Liver (tissue), 9 donors: ENCODE measurements around the gene ZEB1. TPM values are rescaled to one million over a fixed set of nuclear protein-coding genes. Genes with fewer than 3 reads are reported as not detected.
"Not testable (repeated sequence)": the region's sequence is repeated elsewhere in the genome, so short reads cannot be mapped to it uniquely, and the experiment has no call there.

Source experiments
- DNase-seq: peaks from one replicate; pipeline ENCODE4 v3.0.0-alpha.2; 2017; ENCODE audit warnings: low spot score
- H3K27ac ChIP-seq, 2 donors: one replicate each; pipeline ENCODE4 v1.7.0; 2013; ENCODE audit warnings: inconsistent platforms in 2 of 2, low read length in 2 of 2, control low read depth in 1 of 2, low read depth in 1 of 2, mild to moderate bottlenecking in 1 of 2
- H3K27me3 ChIP-seq, 4 donors: one replicate each; pipeline versions ENCODE4 v1.6.1 to v1.7.0; 2013; ENCODE audit warnings: low read length in 3 of 4, inconsistent platforms in 1 of 4, mild to moderate bottlenecking in 1 of 4, moderate library complexity in 1 of 4; ENCODE audit not compliant: control insufficient read depth in 4 of 4, insufficient read depth in 4 of 4
- H3K36me3 ChIP-seq, 4 donors: one replicate each; pipeline versions ENCODE4 v1.6.1 to v1.7.0; 2013; ENCODE audit warnings: low read length in 3 of 4, mild to moderate bottlenecking in 3 of 4, low read depth in 1 of 4, moderate library complexity in 1 of 4; ENCODE audit not compliant: control insufficient read depth in 4 of 4, insufficient read depth in 3 of 4
- H3K4me1 ChIP-seq, 4 donors: one replicate each; pipeline versions ENCODE4 v1.6.1 to v1.7.0; 2013; ENCODE audit warnings: low read length in 3 of 4, mild to moderate bottlenecking in 3 of 4, moderate library complexity in 1 of 4; ENCODE audit not compliant: control insufficient read depth in 4 of 4, insufficient read depth in 4 of 4
- H3K4me3 ChIP-seq, 3 donors: one replicate each; pipeline versions ENCODE4 v1.6.1 to v1.7.0; 2013; ENCODE audit warnings: low read length in 3 of 3, control low read depth in 1 of 3, low read depth in 1 of 3, mild to moderate bottlenecking in 1 of 3
- H3K9ac ChIP-seq, 2 donors: one replicate each; pipeline ENCODE4 v1.7.0; 2013; ENCODE audit warnings: low read length in 2 of 2, mild to moderate bottlenecking in 2 of 2, moderate library complexity in 2 of 2, control low read depth in 1 of 2, low read depth in 1 of 2
- H3K9me3 ChIP-seq, 4 donors: one replicate each; pipeline versions ENCODE4 v1.6.1 to v1.7.0; 2013; ENCODE audit warnings: low read length in 3 of 4; ENCODE audit not compliant: control insufficient read depth in 4 of 4
- ATF3 ChIP-seq: IDR thresholded peaks from 2 replicates; pipeline ENCODE4 v1.6.1; 2016; ENCODE audit warnings: antibody characterized with exemption
- EGR1 ChIP-seq, 2 donors: IDR thresholded peaks; 2 replicates each; pipeline ENCODE4 v1.6.1; 2016 to 2018; ENCODE audit warnings: antibody characterized with exemption in 2 of 2, low read depth in 2 of 2
- FOXA1 ChIP-seq: IDR thresholded peaks from 2 replicates; pipeline ENCODE4 v1.6.1; 2016; ENCODE audit warnings: antibody characterized with exemption
- FOXA2 ChIP-seq: IDR thresholded peaks from 2 replicates; pipeline ENCODE4 v1.6.1; 2016; ENCODE audit warnings: antibody characterized with exemption
- GABPA ChIP-seq, 2 donors: IDR thresholded peaks in 1 of 2; conservative IDR thresholded peaks in 1 of 2; 2 replicates each; pipeline ENCODE4 v1.6.1; 2016; ENCODE audit warnings: antibody characterized with exemption in 2 of 2, mild to moderate bottlenecking in 1 of 2, moderate library complexity in 1 of 2
- HNF4A ChIP-seq, 2 donors: conservative IDR thresholded peaks; 2 replicates each; pipeline ENCODE4 v1.6.1; 2016; ENCODE audit warnings: antibody characterized with exemption in 2 of 2, mild to moderate bottlenecking in 2 of 2
- HNF4G ChIP-seq: IDR thresholded peaks from 2 replicates; pipeline ENCODE4 v1.6.1; 2016; ENCODE audit warnings: antibody characterized with exemption
- JUND ChIP-seq, 2 donors: IDR thresholded peaks; 2 replicates each; pipeline ENCODE4 v1.6.1; 2016; ENCODE audit warnings: antibody characterized with exemption in 2 of 2
- MAX ChIP-seq: IDR thresholded peaks from 2 replicates; pipeline ENCODE4 v1.6.1; 2016; ENCODE audit warnings: antibody characterized with exemption
- NR2F2 ChIP-seq: IDR thresholded peaks from 2 replicates; pipeline ENCODE4 v1.6.1; 2016; ENCODE audit warnings: antibody characterized with exemption
- RAD21 ChIP-seq, 2 donors: IDR thresholded peaks; 2 replicates each; pipeline ENCODE4 v1.6.1; 2016; ENCODE audit warnings: antibody characterized with exemption in 2 of 2, mild to moderate bottlenecking in 2 of 2
- REST ChIP-seq: IDR thresholded peaks from 2 replicates; pipeline ENCODE4 v1.6.1; 2016; ENCODE audit warnings: antibody characterized with exemption, mild to moderate bottlenecking
- RXRA ChIP-seq, 2 donors: IDR thresholded peaks; 2 replicates each; pipeline ENCODE4 v1.6.1; 2017 to 2018; ENCODE audit warnings: antibody characterized with exemption in 2 of 2, mild to moderate bottlenecking in 1 of 2
- SP1 ChIP-seq: IDR thresholded peaks from 2 replicates; pipeline ENCODE4 v1.6.1; 2018; ENCODE audit warnings: antibody characterized with exemption, mild to moderate bottlenecking
- TAF1 ChIP-seq: conservative IDR thresholded peaks from 2 replicates; pipeline ENCODE4 v1.6.1; 2016; ENCODE audit warnings: antibody characterized with exemption, mild to moderate bottlenecking
- YY1 ChIP-seq: IDR thresholded peaks from 2 replicates; pipeline ENCODE4 v1.6.1; 2016; ENCODE audit warnings: antibody characterized with exemption, mild to moderate bottlenecking
- ZBTB33 ChIP-seq: IDR thresholded peaks from 2 replicates; pipeline ENCODE4 v1.6.1; 2016; ENCODE audit warnings: antibody characterized with exemption
- WGBS: extraction: QIAGEN DNeasy Blood & Tissue Kit; methylation state at CpG from one replicate; pipeline ENCODE4 v1.1.7; 2013; 5-methylcytosine and 5-hydroxymethylcytosine counted together
- polyA plus RNA-seq, 2 donors: library from polyadenylated mRNA; stranded (reverse) in 1 of 2; unstranded in 1 of 2; fragments of 200-250 nt in 1 of 2; fragments of >200 nt in 1 of 2; fragmentation: Nextera tagmentation in 1 of 2; extraction: Ambion mirVana in 1 of 2; gene quantifications; one replicate each; pipeline versions ENCODE4 v1.2.1 to v1.2.3, GENCODE V29; 2013 to 2015
- total RNA-seq, 2 donors: library from RNA; depleted of rRNA; stranded (reverse); fragments of >200 nt; gene quantifications; one replicate each; pipeline ENCODE4 v1.2.3, GENCODE V29; 2014
- donor health status: healthy.
- donor health status: healthy.
- donor health status: healthy.
- donor health status: healthy.
- donor health status: healthy.

ZEB1 gene
- total and polyA plus RNA-seq, 4 donors: 3.2 to 19.6 (median 6.5) TPM

- Histone ChIP-seq H3K36me3 (no peaks in the 10 kb centered on the region), H3K4me3 (no peak overlapping the region), H3K4me1 (peaks cover 4 to 21% (median 14%) of the 10 kb centered on the region in 4 donors), H3K9ac (no peak overlapping the region), H3K27ac (no peak overlapping the region), H3K27me3 (no peaks in the 10 kb centered on the region), H3K9me3 (peaks cover 0 to 2% (median under 1%) of the 10 kb centered on the region in 4 donors)
- DNase-seq: no peak
- WGBS: 79% methylated on average over 1 of the region's 1 CpG
- TF ChIP-seq RXRA (IDR thresholded peaks at IDR 0.05): peak; percentile 13 to 14
- no peak for TF ChIP-seq GABPA (IDR thresholded peaks at IDR 0.05 in 1 of 2, conservative IDR thresholded peaks at IDR 0.05 in 1 of 2)
- TF ChIP-seq EGR1 (IDR thresholded peaks at IDR 0.05; ENCODE audit: low read depth in 2 of 2): no peak
- TF ChIP-seq REST: no peak
- TF ChIP-seq JUND (IDR thresholded peaks at IDR 0.05): no peak
- TF ChIP-seq HNF4G: peak; percentile 37
- no peak for TF ChIP-seq TAF1
- peak; percentile 17 for TF ChIP-seq SP1
- peak; percentile 18 for TF ChIP-seq MAX
- TF ChIP-seq YY1: no peak
- no peak for TF ChIP-seq FOXA2
- peak in 1 of 2 donors; percentile 5 for TF ChIP-seq RAD21 (IDR thresholded peaks at IDR 0.05)
- TF ChIP-seq ZBTB33: no peak
- peak; percentile 81 to 85 for TF ChIP-seq HNF4A (conservative IDR thresholded peaks at IDR 0.05)
- TF ChIP-seq NR2F2: no peak
- no peak for TF ChIP-seq FOXA1
- TF ChIP-seq ATF3: no peak
Measured at GRCh38 chr10:31359979-31360378, 41.0 kb downstream of the ZEB1 start.

GRCh38 chr10:31361475-31361874 lies 42.5 kb downstream of the ZEB1 start:
- H3K9me3 ChIP-seq, H3K9ac ChIP-seq, H3K36me3 ChIP-seq, DNase-seq, H3K27ac ChIP-seq, H3K27me3 ChIP-seq, H3K4me3 ChIP-seq: not testable (repeated sequence)
- peaks cover 4 to 18% (median 16%) of the 10 kb centered on the region in 4 donors for H3K4me1 ChIP-seq
- WGBS: 98% methylated on average over 15 of the region's 15 CpGs
